Measurements from ENCODE around the gene CRNKL1. TPM values are rescaled to one million over a fixed set of nuclear protein-coding genes. Genes with fewer than 3 reads are reported as not detected.

The CRNKL1 gene
- total and polyA plus RNA-seq, 8 donors, result 7.3 to 43.2 (median 18.3) TPM

DNA sequence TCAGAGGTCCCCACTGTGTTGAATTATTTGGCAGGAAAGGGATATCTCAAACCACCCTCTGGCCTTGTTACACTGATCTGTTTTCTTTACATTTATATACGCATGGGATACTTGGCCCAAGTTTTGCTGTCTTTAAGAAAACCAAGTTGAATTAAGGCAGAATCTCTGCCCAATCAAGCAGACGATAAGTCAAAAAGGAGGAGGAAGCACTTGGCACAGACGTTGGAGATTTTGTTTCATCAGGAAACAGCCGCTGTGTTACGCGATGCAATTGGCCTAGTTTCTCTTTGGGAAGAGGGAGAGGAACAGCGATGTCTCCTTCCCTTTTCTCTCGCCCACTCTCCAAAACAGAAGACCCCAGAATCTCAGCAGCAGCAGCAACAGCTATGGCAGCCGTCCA, 55.3 kb downstream of the CRNKL1 start:
- Histone ChIP-seq H3K4me1 (peaks cover 32 to 89% (median 51%) of the 10 kb centered on the region in 4 donors), H3K36me3 (peaks cover 34 to 93% (median 63%) of the 10 kb centered on the region in 4 donors), H3K27ac (peak overlapping the region in 4 of 5 donors; percentile 1 to 66 (median 46)), H3K9me3 (no peaks in the 10 kb centered on the region), H3K4me3 (no peak overlapping the region), H3K27me3 (no peaks in the 10 kb centered on the region)
- TF ChIP-seq POLR2AphosphoS5 (IDR thresholded peaks at IDR 0.05) (no peak), POLR2A (IDR thresholded peaks at IDR 0.05) (no peak), EP300 (IDR thresholded peaks at IDR 0.05) (no peak)
- TF ChIP-seq, protein P1, sequence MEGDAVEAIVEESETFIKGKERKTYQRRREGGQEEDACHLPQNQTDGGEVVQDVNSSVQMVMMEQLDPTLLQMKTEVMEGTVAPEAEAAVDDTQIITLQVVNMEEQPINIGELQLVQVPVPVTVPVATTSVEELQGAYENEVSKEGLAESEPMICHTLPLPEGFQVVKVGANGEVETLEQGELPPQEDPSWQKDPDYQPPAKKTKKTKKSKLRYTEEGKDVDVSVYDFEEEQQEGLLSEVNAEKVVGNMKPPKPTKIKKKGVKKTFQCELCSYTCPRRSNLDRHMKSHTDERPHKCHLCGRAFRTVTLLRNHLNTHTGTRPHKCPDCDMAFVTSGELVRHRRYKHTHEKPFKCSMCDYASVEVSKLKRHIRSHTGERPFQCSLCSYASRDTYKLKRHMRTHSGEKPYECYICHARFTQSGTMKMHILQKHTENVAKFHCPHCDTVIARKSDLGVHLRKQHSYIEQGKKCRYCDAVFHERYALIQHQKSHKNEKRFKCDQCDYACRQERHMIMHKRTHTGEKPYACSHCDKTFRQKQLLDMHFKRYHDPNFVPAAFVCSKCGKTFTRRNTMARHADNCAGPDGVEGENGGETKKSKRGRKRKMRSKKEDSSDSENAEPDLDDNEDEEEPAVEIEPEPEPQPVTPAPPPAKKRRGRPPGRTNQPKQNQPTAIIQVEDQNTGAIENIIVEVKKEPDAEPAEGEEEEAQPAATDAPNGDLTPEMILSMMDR (IDR thresholded peaks at IDR 0.05), result no peak
- peak in 1 of 2 donors; percentile 70 for DNase-seq
- intact Hi-C loops (cut with DNase I; ENCODE audit: low total_unique reads), result loop anchor here (10.0 kb wide), 3 partner anchors 92 to 312 kb away; no protein-coding TSS in a partner anchor
- 48 to 71% (median 64%) methylated on average over 9 of the region's 9 CpGs for WGBS, 5 donors

DNA sequence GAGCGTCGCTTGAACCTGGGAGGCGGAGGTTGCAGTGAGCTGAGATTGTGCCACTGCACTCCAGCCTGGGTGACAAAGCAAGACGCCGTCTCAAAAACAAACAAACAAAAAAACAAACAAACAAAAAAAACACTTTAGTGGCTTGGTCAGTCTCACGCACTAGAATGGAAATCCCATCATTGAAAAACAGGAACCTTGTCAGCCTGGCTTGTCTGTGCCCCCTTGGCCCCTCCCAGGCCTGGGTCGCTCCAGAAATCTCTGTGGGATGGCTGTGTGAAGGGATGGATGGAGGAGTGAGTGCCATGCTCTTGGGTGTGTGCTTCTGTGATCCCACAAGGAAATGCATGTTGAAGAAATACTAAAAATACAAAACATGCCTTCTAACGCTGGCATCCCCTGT, 56.0 kb downstream of the CRNKL1 start:
- TF ChIP-seq, protein P1 (IDR thresholded peaks at IDR 0.05), result no peak
- no peak for TF ChIP-seq POLR2AphosphoS5 (IDR thresholded peaks at IDR 0.05)
- TF ChIP-seq POLR2A (IDR thresholded peaks at IDR 0.05), result no peak
- no peak for TF ChIP-seq EP300 (IDR thresholded peaks at IDR 0.05)
- Histone ChIP-seq H3K36me3 (peaks cover 34 to 92% (median 58%) of the 10 kb centered on the region in 4 donors), H3K4me3 (no peak overlapping the region), H3K4me1 (peaks cover 35 to 90% (median 54%) of the 10 kb centered on the region in 4 donors), H3K9me3 (no peaks in the 10 kb centered on the region), H3K27me3 (no peaks in the 10 kb centered on the region), H3K27ac (peak overlapping the region in 1 of 5 donors; percentile 66)
- intact Hi-C loops (cut with DNase I; ENCODE audit: low total_unique reads), result loop anchor here (10.0 kb wide), 3 partner anchors 91 to 311 kb away; no protein-coding TSS in a partner anchor
- 79 to 84% (median 82%) methylated on average over 8 of the region's 8 CpGs for WGBS, 5 donors
- DNase-seq, result no peak

DNA sequence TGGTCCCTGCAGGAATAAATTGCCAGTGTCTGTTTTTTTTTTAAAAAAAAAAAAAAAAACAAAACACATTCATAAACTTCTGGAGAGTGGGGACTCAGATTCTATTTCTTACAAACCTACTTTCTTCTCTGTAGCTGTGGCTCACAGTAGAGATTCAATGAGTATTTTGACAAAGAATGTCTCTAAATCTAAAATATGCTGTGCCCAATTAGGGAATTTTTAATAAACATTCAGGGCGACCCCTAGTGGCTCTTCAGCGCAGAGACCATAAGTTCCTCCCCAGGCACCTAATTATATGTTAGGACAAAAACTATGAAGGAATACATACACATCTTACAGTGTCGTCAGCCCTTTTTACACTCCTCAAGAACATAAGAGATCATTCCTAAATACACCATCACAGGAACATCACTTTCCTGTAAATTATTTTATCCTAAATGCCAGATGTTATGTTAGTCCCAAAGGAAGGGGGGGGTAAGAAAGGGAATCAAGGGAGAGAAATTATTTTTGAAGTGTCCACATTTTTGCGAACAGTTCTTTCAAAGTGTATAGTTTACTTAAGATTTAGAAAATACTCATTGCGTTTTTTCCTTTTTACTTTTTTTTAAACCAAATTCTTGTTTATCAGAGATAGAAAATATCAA, 56.9 kb downstream of the CRNKL1 start:
- 30 to 38% (median 33%) methylated on average over 5 of the region's 5 CpGs for WGBS, 5 donors
- Histone ChIP-seq H3K4me3 (no peak overlapping the region), H3K27ac (peak overlapping the region in 3 of 5 donors; percentile 63 to 81 (median 77)), H3K9me3 (no peaks in the 10 kb centered on the region), H3K4me1 (peaks cover 36 to 84% (median 56%) of the 10 kb centered on the region in 4 donors), H3K36me3 (peaks cover 27 to 92% (median 57%) of the 10 kb centered on the region in 4 donors), H3K27me3 (no peaks in the 10 kb centered on the region)
- intact Hi-C loops (cut with DNase I; ENCODE audit: low total_unique reads), result loop anchor here (10.0 kb wide), 3 partner anchors 91 to 311 kb away; no protein-coding TSS in a partner anchor
- no peak for TF ChIP-seq POLR2A (IDR thresholded peaks at IDR 0.05)
- no peak for TF ChIP-seq EP300 (IDR thresholded peaks at IDR 0.05)
- TF ChIP-seq, protein P1 (IDR thresholded peaks at IDR 0.05), result peak in 5 of 7 experiments; percentile 69 to 79 (median 71)
- DNase-seq, result peak in 1 of 2 donors; percentile 80

DNA sequence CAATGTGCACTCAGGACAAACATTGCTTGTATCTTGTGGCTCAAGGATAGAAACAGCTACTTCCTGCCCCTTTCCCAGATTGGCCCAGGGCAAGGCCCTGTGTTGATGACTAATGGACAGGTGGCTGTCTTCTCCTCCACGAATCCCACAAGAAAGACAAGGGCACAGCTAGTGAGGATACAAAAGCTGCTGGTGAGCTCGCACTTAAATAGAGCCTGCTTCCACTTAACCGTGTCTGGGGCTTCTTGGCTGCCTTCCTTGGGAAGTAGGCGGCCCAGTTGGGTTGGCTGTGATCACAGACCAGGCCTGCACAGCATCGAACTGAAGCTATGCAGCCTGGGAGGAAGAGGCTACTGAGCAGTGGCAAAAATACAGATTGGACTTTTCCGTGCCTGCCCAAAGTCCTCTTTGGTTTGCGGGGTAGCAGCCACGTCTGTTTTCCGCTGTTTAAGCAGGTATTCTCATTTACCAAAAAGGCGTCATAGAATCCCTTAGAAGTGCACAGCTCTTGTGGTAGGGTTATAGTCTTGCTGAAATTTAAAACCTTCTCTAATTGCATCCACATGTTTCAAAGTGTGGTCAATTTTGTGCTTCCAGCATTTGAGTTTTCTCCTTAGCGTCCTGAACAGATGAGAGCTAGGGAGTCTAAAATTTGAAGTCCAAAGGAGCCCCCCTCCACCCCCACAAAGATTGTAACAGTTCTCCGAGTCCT, 58.2 kb downstream of the CRNKL1 start:
- intact Hi-C loops (cut with DNase I; ENCODE audit: low total_unique reads), result loop anchor here (10.0 kb wide), 3 partner anchors 89 to 309 kb away; no protein-coding TSS in a partner anchor
- Histone ChIP-seq H3K36me3 (peaks cover 28 to 85% (median 53%) of the 10 kb centered on the region in 4 donors), H3K9me3 (no peaks in the 10 kb centered on the region), H3K27ac (peak overlapping the region; percentile 63 to 81 (median 72)), H3K27me3 (no peaks in the 10 kb centered on the region), H3K4me3 (no peak overlapping the region), H3K4me1 (peaks cover 29 to 72% (median 46%) of the 10 kb centered on the region in 4 donors)
- 67 to 77% (median 74%) methylated on average over 12 of the region's 12 CpGs for WGBS, 5 donors
- DNase-seq, result peak in 1 of 2 donors; percentile 57
- TF ChIP-seq POLR2A (IDR thresholded peaks at IDR 0.05) (no peak), EP300 (IDR thresholded peaks at IDR 0.05) (no peak), POLR2AphosphoS5 (IDR thresholded peaks at IDR 0.05) (no peak)
- TF ChIP-seq, protein P1 (IDR thresholded peaks at IDR 0.05), result no peak

Data from stomach (tissue), 9 donors.